ENCODE results near the gene CCDC82.

CCDC82 gene

GRCh38 chr11:96330511-96330859, 59.2 kb downstream of the CCDC82 start:
- Mint-ChIP-seq H3K27ac (peak overlapping the region in 1 of 2 donors; percentile 44), H3K4me1 (ENCODE audit: low read depth in 2 of 2) (peaks cover 20 to 41% of the 10 kb centered on the region in 2 donors), H3K27me3 (no peaks in the 10 kb centered on the region), H3K36me3 (ENCODE audit: insufficient read depth) (no peaks in the 10 kb centered on the region), H3K4me3 (no peak overlapping the region), H3K9me3 (no peaks in the 10 kb centered on the region)
- ATAC-seq (replicated peaks), result no peak
- no peak for DNase-seq

- Mint-ChIP-seq H3K4me1 (ENCODE audit: low read depth in 2 of 2) (peaks cover 20 to 39% of the 10 kb centered on the region in 2 donors), H3K27me3 (no peaks in the 10 kb centered on the region), H3K4me3 (no peak overlapping the region), H3K9me3 (no peaks in the 10 kb centered on the region), H3K27ac (peak overlapping the region in 1 of 2 donors; percentile 44), H3K36me3 (ENCODE audit: insufficient read depth) (no peaks in the 10 kb centered on the region)
- no peak for DNase-seq
- ATAC-seq (replicated peaks), result no peak
These were observed 59.7 kb downstream of the CCDC82 start for GRCh38 chr11:96329855-96330510.

- Mint-ChIP-seq H3K36me3 (ENCODE audit: insufficient read depth) (no peaks in the 10 kb centered on the region), H3K27me3 (no peaks in the 10 kb centered on the region), H3K4me3 (no peak overlapping the region), H3K4me1 (ENCODE audit: low read depth in 2 of 2) (peaks cover 20 to 35% of the 10 kb centered on the region in 2 donors), H3K9me3 (no peaks in the 10 kb centered on the region), H3K27ac (peak overlapping the region in 1 of 2 donors; percentile 19)
- ATAC-seq (replicated peaks), result no peak
- no peak for DNase-seq
These were observed 60.3 kb downstream of the CCDC82 start for GRCh38 chr11:96329419-96329818.

- Mint-ChIP-seq H3K27ac (peak overlapping the region in 1 of 2 donors; percentile 19), H3K27me3 (no peaks in the 10 kb centered on the region), H3K4me1 (ENCODE audit: low read depth in 2 of 2) (peaks cover 20 to 33% of the 10 kb centered on the region in 2 donors), H3K9me3 (no peaks in the 10 kb centered on the region), H3K36me3 (ENCODE audit: insufficient read depth) (no peaks in the 10 kb centered on the region), H3K4me3 (no peak overlapping the region)
- ATAC-seq (replicated peaks) (no peak), DNase-seq (no peak)
These were observed 61.2 kb downstream of the CCDC82 start for GRCh38 chr11:96328395-96329010.

GRCh38 chr11:96326959-96327358, 62.8 kb downstream of the CCDC82 start:
- ATAC-seq (replicated peaks) (no peak), DNase-seq (no peak)
- no peak overlapping the region for H3K27ac Mint-ChIP-seq
- no peaks in the 10 kb centered on the region for H3K27me3 Mint-ChIP-seq
- no peaks in the 10 kb centered on the region for H3K36me3 Mint-ChIP-seq (ENCODE audit: insufficient read depth)
- H3K4me1 Mint-ChIP-seq (ENCODE audit: low read depth in 2 of 2), result peaks cover 16 to 23% of the 10 kb centered on the region in 2 donors
- H3K4me3 Mint-ChIP-seq, result no peak overlapping the region
- H3K9me3 Mint-ChIP-seq, result no peaks in the 10 kb centered on the region

GRCh38 chr11:96324912-96325311, 64.8 kb downstream of the CCDC82 start:
- no peak for ATAC-seq (replicated peaks)
- Mint-ChIP-seq H3K27ac (no peak overlapping the region), H3K4me1 (ENCODE audit: low read depth in 2 of 2) (peaks cover 18 to 28% of the 10 kb centered on the region in 2 donors), H3K4me3 (no peak overlapping the region), H3K36me3 (ENCODE audit: insufficient read depth) (no peaks in the 10 kb centered on the region), H3K27me3 (no peaks in the 10 kb centered on the region), H3K9me3 (no peaks in the 10 kb centered on the region)
- DNase-seq, result no peak

GRCh38 chr11:96323642-96323985, 66.1 kb downstream of the CCDC82 start:
- Mint-ChIP-seq H3K9me3 (no peaks in the 10 kb centered on the region), H3K27ac (no peak overlapping the region), H3K27me3 (no peaks in the 10 kb centered on the region), H3K36me3 (ENCODE audit: insufficient read depth) (no peaks in the 10 kb centered on the region), H3K4me1 (ENCODE audit: low read depth in 2 of 2) (peaks cover 21 to 28% of the 10 kb centered on the region in 2 donors), H3K4me3 (no peak overlapping the region)
- ATAC-seq (replicated peaks) (no peak), DNase-seq (no peak)

GRCh38 chr11:96322775-96323641, 66.7 kb downstream of the CCDC82 start:
- H3K27me3 Mint-ChIP-seq, result no peaks in the 10 kb centered on the region
- DNase-seq, result no peak
- ATAC-seq (replicated peaks), result no peak
- no peak overlapping the region for H3K4me3 Mint-ChIP-seq
- no peaks in the 10 kb centered on the region for H3K36me3 Mint-ChIP-seq (ENCODE audit: insufficient read depth)
- H3K9me3 Mint-ChIP-seq, result no peaks in the 10 kb centered on the region
- peaks cover 25 to 28% of the 10 kb centered on the region in 2 donors for H3K4me1 Mint-ChIP-seq (ENCODE audit: low read depth in 2 of 2)
- no peak overlapping the region for H3K27ac Mint-ChIP-seq

GRCh38 chr11:96321091-96321490, 68.6 kb downstream of the CCDC82 start:
- no peak overlapping the region for H3K27ac Mint-ChIP-seq
- no peak overlapping the region for H3K4me3 Mint-ChIP-seq
- peaks cover 32 to 43% of the 10 kb centered on the region in 2 donors for H3K4me1 Mint-ChIP-seq (ENCODE audit: low read depth in 2 of 2)

GRCh38 chr11:96319898-96320656, 69.6 kb downstream of the CCDC82 start:
- H3K27me3 Mint-ChIP-seq, result no peaks in the 10 kb centered on the region
- H3K36me3 Mint-ChIP-seq (ENCODE audit: insufficient read depth), result peaks cover 4% of the 10 kb centered on the region
- H3K4me1 Mint-ChIP-seq (ENCODE audit: low read depth in 2 of 2), result peaks cover 34 to 50% of the 10 kb centered on the region in 2 donors
- no peak overlapping the region for H3K27ac Mint-ChIP-seq
- DNase-seq (no peak), ATAC-seq (replicated peaks) (no peak)
- no peak overlapping the region for H3K4me3 Mint-ChIP-seq
- no peaks in the 10 kb centered on the region for H3K9me3 Mint-ChIP-seq

More at GRCh38 chr11:96321091-96321490, 68.6 kb downstream of the CCDC82 start:
- peaks cover 3% of the 10 kb centered on the region for H3K36me3 Mint-ChIP-seq (ENCODE audit: insufficient read depth)
- ATAC-seq (replicated peaks) (no peak), DNase-seq (no peak)
- H3K9me3 Mint-ChIP-seq, result no peaks in the 10 kb centered on the region
- H3K27me3 Mint-ChIP-seq, result no peaks in the 10 kb centered on the region

- peak overlapping the region in 1 of 2 donors; percentile 93 for H3K27ac Mint-ChIP-seq
- no peak for ATAC-seq (replicated peaks)
- H3K4me1 Mint-ChIP-seq (ENCODE audit: low read depth in 2 of 2), result peaks cover 46 to 60% of the 10 kb centered on the region in 2 donors
These were observed 70.9 kb downstream of the CCDC82 start for GRCh38 chr11:96318850-96319249.

GRCh38 chr11:96318399-96318798, 71.3 kb downstream of the CCDC82 start:
- Mint-ChIP-seq H3K4me3 (peak overlapping the region; percentile 35 to 37), H3K4me1 (ENCODE audit: low read depth in 2 of 2) (peaks cover 46 to 62% of the 10 kb centered on the region in 2 donors), H3K27ac (peak overlapping the region in 1 of 2 donors; percentile 93), H3K36me3 (ENCODE audit: insufficient read depth) (peaks cover 4% of the 10 kb centered on the region), H3K9me3 (no peaks in the 10 kb centered on the region), H3K27me3 (no peaks in the 10 kb centered on the region)
- ATAC-seq (replicated peaks) (peak; percentile 16), DNase-seq (no peak)

More at GRCh38 chr11:96318850-96319249, 70.9 kb downstream of the CCDC82 start:
- peak overlapping the region in 1 of 2 donors; percentile 6 for H3K4me3 Mint-ChIP-seq
- peaks cover 4% of the 10 kb centered on the region for H3K36me3 Mint-ChIP-seq (ENCODE audit: insufficient read depth)
- DNase-seq, result no peak
- H3K9me3 Mint-ChIP-seq, result no peaks in the 10 kb centered on the region
- no peaks in the 10 kb centered on the region for H3K27me3 Mint-ChIP-seq

GRCh38 chr11:96317985-96318384, 71.7 kb downstream of the CCDC82 start:
- Mint-ChIP-seq H3K4me1 (ENCODE audit: low read depth in 2 of 2) (peaks cover 49 to 66% of the 10 kb centered on the region in 2 donors), H3K27ac (peak overlapping the region in 1 of 2 donors; percentile 93), H3K4me3 (peak overlapping the region; percentile 35 to 37), H3K9me3 (no peaks in the 10 kb centered on the region), H3K36me3 (ENCODE audit: insufficient read depth) (peaks cover 4% of the 10 kb centered on the region), H3K27me3 (no peaks in the 10 kb centered on the region)
- ATAC-seq (replicated peaks) (peak; percentile 64), DNase-seq (no peak)

All from effector memory CD8-positive, alpha-beta T cell (primary cell).